GM19438 (cell line): Measurements from ENCODE around the gene CADPS.

Source experiments
- ATAC-seq: cut with Tn5 transposase; IDR thresholded peaks from one replicate; pipeline ENCODE4 v1.9.1; 2021; ENCODE audit warnings: low read depth; ENCODE audit not compliant: unreplicated experiment

CADPS gene

DNA sequence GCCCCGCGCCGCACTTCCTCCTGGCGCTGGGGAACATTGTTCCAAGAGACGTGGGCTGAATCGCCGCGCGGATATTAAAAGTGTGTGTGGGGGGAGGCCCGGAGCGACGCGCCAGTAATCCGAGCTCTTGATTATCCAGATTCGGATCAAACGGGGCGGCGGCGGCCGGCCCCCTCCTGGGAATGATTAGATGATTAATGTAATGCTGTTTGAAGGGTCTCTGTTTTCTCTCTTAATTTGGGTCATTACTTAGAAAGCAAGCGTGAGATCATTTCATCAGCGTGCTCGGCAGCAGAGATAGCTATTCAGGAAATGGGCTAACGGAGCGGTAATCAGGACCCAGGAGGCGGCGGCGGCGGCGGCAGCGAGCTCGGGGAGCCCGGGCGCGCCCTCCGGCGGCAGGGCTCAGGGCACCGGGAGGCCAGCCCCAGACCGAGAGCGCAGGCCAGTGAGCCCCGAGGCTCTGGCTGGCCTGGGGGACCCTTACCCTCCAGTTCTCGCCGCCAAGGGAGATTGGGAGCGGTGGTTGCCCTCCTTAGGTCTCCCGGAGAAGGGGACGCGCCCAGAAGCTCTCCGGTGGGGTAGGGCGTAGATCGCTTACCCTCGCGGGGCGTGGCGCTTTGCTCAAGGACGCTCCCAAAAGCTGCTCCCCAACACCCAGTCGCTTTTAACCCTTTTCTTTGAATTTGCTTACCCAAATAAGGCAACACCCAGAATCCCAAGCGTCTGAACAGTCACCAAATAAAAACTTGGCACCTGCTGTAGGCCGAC, 506.3 kb downstream of the CADPS start:
- ATAC-seq: no peak

DNA sequence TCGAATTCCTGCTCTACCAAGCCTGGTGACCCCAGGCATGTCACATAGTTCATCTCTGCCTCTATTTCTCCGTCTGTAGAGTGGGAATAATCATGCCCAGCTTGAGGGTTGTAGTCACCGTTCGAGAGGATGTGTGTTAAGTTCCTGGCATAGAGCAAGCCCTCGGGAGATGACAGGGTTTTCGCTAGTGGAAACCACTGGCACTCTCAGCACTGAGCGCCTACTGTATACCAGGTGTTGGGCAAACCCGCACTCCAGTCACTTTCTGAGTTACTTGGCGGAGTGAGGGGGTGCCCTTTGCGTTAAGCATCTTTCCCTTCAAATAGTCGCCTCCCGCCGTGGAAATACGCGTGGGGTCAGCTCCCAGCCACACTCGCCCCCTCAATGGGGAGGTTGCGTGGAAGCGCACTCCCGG, 506.9 kb downstream of the CADPS start:
- no peak for ATAC-seq

DNA sequence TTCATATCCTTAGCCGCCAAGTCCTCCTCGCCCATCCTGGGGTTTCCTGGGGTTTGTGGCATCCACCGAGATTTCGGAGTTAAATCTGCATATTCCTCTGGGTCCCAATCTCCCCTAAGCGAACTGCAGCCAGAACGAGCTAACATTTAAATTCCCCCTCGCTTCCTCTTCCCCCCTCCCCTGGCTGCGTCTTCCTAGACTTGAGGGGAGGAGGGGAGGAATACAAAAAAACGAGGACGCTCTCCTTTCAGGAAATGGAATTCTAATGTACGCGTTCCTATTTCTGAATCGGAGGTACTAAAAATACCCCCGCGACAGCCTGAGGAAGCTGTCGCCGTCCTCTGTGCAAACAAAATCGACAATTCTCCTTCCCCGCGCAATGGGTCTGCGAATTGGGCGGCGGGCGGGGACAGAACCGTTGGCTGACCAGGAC, 507.4 kb downstream of the CADPS start:
- ATAC-seq: no peak

DNA sequence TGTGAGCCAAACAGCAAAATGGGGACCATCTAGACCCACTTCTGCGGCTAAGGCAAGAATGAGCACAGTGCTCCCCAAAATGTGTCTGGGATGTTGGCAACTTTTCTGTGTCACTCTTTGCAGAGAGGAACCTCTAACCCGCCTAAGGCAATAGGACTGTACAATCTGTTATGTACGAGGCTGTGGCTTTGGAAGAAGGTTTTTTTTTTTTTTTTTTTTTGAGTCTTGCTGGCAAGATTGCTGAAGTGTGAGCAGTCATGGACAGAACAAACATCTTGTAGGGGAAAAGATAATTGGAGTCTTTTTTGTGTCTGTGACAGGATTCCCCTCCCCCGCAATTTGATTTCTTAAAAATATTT, 509.1 kb downstream of the CADPS start:
- no peak for ATAC-seq

DNA sequence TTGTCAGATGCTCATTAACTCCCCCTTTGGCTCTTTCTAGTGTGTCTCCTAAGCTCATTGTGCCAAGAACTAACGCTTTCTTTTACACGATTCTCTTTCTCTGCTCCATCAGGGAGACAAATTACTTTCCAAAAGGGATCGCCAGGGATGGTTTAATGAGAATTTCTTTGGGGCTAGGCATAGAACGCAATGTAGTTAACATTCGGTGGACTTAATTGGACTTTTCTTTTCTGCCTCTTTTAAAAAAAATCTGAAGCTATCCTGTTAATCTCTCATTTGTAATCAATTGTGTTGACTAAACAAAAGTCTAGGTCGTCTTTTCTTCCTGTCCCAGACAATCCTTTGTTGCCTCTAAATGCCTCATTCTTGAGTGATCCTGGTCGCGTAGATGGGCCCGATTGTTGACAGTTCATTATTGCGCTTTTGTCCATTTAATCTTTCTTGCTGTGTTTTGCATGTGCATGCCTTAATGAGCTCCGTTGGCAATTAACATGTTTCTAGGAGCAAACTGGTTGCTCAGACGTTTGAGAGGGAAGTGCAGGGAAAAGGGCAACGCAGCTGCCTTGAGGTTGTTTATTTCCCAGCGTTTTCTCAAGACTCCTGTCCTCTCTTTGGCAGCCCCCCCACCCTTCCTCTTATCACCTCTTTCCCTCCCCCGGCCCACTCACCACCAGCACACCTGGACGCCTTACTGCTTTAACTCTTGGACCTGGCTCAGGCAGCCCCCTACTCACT, 509.7 kb downstream of the CADPS start:
- no peak for ATAC-seq

DNA sequence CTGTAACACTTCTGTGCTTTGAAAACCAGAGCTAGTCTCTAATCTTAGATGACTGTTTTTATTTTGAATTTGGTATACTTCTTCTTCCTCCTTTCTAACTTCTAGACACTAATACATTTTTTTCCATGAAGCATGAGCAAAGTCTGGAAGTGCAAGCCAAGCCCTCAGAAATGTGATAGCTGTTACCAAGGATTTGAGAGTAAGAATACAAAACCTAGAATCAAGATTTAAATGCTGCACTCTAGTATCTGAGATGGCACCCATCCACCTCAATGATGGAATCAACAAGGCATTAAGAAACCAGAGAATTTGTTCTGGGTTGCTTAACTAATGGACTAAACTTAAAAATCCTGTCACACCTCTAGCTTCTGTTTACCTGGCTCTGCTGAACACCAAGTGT, 511.0 kb downstream of the CADPS start:
- no peak for ATAC-seq

DNA sequence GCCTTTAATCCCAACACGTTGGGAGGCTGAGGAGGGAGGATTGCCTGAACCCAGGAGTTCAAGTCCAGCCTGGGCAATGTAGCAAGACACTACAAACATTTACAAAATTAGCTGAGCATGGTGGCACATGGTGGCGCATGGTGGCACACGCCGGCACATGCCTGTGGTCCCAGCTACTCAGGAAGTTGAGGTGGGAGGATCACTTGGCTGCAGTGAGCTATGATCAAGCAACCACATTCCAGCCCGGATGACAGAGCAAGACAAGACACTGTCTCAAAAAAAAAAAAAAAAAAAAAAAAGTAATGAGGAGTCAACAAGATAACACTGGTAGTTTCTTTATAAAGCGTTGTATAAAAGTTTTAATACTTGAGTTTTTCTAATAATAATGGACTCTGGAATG, 511.9 kb downstream of the CADPS start:
- no peak for ATAC-seq

DNA sequence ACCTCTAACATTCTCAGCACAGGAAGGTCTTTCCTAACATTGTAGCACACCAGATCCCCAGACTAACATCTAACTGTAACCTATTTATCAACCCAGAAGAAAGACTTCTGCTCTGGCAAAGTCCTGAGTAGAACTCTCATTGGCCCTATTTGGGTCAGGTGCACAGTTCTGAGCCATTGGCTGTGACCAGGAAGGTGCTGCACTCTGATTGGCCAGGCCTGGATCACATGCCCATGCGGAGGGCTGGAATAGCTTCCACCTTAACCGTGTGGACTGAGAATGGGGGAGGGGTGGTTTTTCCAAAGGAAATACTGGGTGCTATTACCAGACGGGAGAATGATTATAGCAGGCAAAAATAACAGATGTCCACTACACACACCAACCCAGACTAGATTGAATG, 513.4 kb downstream of the CADPS start:
- ATAC-seq: no peak

DNA sequence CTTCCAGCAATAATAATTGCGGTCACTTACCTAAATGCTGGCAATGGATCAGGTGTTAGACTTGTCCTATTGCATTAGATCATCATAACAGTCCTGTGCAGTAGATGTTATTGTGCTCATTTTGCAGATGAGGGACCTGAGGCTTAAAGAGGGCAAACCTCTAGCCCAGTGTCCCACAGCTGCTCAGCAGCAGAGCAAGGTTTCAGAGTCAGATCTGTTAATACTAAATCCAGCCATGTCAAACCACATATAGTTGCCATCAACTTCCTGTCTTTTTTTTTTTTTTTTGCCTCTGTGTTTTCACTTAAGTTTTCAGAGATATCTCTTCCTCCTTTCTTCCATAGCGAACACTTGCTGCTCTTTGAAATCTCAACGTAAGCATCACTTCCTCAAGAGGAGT, 514.0 kb downstream of the CADPS start:
- peak; percentile 99 for ATAC-seq

DNA sequence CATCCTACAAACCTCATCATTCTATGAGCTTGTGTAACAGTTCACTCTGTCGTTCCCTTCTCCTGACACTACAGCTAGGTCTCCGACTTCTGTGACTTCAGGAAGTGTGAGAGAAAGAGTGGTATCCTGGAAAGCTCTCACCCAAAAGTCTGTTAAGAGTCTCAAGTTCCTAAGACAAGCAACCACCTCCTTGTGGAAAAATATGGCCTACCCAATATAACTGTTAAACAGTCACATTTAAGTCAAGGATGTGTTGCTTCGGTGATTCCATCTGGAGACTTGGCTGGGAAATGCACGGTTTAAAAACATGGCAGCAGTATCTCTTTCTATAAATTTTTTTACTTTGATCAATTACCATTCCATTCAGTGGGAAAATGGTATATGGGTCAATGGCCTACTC, 515.7 kb downstream of the CADPS start:
- no peak for ATAC-seq

DNA sequence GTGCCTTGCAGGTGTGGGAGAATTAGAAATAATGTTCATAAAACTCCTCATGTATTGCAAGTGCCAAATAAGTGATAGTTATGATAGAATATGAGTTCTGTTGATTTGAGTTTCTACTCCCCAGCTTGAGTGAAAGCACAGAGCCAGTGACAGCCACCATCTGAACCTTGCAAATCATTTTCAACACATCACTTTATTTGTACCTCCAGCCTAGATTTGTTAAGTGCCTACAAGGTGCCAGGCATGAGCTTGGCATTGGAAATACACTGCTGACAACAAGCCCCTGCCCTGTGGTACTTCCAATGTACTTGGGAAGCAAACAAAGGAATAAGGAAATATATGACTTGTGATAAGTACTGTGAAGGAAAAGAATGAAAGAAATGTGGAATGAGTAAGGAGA, 518.9 kb downstream of the CADPS start:
- ATAC-seq: no peak

DNA sequence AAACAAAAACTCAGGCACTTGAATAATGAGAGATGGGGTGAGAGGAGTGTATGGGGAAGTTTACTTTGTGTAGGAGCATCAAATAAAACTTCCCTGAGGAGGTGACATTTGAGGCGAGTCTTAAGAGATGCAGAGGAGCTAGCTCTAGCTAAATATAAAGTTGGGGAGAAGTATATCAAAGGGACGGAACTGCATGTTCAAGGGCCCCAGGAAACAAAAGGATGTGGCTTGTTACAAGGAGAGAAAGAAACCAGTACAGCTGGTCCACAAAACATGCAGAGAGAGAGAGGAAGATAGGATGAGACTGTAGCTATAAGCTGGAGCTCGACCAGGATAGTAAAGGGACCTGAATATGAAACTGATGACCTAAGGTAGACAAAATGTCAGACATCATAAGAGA, 519.5 kb downstream of the CADPS start:
- no peak for ATAC-seq
